ENCODE measurements around the gene GJC1.
"Not testable (repeated sequence)": the region's sequence is repeated elsewhere in the genome, so short reads cannot be mapped to it uniquely, and the experiment has no call there.

GJC1 gene

GRCh38 chr17:44846206-44846605 lies 16.1 kb upstream of the GJC1 start:
- DNase-seq (ENCODE audit: low read depth in 3 of 3, low spot score in 1 of 3): no peak

GRCh38 chr17:44844390-44844830 lies 14.3 kb upstream of the GJC1 start:
- DNase-seq (ENCODE audit: low read depth in 3 of 3, low spot score in 1 of 3): no peak

DNA sequence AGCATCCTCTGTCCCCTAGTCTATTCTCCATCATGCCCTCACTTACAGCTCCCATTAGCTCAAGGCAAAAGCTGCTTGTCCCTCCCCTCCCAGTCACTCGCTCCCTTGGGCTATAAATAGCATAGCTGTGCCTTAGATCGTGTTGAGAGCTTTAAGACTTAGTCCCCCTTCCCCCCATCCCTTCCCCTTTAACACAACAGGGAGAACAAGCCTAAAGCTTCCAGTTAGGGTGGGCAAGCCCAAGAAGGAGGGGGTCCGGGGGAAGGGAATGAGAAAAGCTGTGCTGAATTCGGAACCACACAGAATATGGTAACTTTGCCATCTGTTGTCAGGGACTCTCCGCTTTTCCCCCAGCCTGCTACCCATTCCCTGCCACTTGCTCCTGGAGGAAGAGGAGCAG lies 12.7 kb upstream of the GJC1 start:
- no peak for DNase-seq (ENCODE audit: low read depth in 3 of 3, low spot score in 1 of 3)

- DNase-seq (ENCODE audit: low read depth in 3 of 3, low spot score in 1 of 3): no peak
Measured at GRCh38 chr17:44840936-44841335, 10.8 kb upstream of the GJC1 start.

DNA sequence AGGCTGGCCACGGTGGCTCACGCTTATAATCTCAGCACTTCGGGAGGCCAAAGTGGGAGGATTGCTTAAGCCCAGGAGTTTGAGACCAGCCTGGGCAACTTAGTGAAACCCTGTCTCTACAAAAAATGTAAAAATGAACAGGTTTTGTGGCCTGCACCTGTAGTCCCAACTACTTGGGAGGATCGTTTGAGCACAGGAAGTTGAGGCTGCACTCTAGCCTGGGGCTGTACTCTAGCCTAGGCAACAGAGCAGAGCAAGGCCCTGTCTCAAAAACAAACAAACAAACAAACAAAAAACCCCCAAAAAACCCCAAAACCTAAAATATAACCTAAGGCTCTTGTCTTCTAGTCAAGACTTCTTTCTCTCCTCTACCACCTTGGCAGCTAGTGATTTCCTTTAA lies 10.2 kb upstream of the GJC1 start:
- DNase-seq (ENCODE audit: low read depth in 3 of 3, low spot score in 1 of 3): no peak

DNA sequence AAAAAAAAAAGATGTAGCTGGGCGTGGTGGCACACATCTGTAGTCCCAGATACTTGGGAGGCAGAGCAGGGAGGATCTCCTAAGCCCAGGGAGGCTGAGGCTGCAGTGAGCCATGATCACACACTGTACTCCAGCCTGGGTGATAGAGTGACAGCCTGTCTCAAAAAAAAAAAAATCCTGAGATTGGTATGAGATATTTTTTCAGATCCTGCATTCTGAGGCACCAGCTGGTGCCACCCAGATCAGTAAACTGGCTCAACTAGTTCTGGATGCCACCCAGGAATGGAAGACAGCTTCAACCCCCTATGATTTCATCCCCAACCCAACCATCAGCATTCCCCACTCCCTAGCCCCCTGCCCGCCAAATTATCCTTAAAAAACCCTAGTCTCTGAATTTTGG lies 7.1 kb upstream of the GJC1 start:
- no peak for DNase-seq (ENCODE audit: low read depth in 3 of 3, low spot score in 1 of 3)

GRCh38 chr17:44832805-44833204 lies 2.7 kb upstream of the GJC1 start:
- DNase-seq (ENCODE audit: low read depth in 3 of 3, low spot score in 1 of 3): no peak

GRCh38 chr17:44831371-44831770 lies 1.3 kb upstream of the GJC1 start:
- DNase-seq (ENCODE audit: low read depth in 3 of 3, low spot score in 1 of 3): no peak

DNA sequence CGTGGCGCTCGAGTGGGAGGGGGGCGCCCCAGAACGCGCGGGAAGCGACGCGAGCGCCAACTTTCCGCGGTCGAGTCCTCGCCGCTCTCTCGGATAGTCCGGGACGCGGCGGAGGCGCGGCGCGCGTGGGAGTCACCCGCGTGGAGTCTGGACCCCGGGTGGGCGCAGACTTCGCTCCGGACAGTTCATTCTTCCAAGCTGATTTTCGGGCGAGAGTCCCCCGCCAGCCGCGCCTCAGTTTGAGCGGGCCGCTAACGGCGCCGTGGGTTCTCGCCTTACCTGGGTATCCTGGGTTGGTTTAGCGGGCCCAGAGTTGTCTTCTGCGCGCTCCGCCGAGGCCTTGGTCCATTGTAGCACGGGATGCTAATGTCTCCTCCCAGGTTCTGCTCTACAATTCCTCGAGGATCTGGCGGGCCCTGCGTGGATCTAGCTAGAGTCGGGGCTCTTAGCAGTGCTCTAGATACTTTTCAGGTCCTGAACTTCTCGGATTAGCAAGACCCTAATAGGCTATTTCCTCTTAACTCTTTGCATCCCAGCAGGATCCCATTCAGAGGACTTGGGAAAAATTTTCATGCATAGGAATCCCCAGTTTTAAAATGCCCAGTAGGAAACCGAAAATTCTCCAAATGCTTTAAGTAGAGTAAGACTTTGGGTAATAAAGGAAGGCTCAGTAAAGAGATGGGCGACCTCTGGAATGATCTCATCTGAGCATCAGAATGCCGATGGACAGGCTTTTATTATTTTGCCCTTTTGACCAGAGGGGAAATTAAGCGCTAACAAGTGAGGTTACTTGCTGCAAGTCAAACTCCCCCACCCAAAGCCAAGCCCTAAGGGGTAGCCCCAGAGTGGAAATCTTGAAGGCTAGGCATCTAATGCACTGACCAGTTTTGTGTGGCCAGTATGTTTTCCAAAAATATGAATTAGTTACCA lies 537 bp upstream of the GJC1 start:
- DNase-seq (ENCODE audit: low read depth in 3 of 3, low spot score in 1 of 3): peak in 1 of 3 donors; percentile 12

DNA sequence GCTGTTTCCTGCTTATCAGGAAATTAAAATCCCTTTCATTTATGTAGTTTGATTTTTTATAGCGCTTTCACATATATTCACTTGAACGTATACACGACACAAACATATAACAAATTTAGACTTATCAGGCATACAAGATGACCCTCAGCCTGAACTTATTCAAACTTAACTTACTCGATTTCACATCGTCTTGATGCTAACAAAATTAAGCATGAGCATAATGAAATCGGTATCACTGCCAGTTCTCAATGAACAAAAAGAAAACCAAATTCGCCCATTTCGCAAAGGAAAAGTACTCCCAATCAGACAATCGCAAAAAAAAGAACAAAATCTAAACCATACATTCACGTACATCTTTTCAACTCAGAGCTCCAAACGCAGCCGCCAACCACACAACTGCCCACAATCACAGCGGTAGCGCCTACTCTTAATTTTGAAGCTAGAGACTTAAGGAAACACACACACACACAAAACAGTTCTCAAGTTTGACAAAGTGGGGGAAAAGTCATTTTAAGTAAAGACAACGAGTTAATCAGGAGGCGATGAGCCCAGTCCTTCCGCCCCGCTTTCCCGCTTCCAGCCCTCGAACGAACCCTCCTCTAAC lies 1.1 kb downstream of the GJC1 start:
- no peak for DNase-seq (ENCODE audit: low read depth in 3 of 3, low spot score in 1 of 3)

- DNase-seq (ENCODE audit: low read depth in 3 of 3, low spot score in 1 of 3): no peak
Measured at GRCh38 chr17:44827863-44828262, 2.2 kb downstream of the GJC1 start.

DNA sequence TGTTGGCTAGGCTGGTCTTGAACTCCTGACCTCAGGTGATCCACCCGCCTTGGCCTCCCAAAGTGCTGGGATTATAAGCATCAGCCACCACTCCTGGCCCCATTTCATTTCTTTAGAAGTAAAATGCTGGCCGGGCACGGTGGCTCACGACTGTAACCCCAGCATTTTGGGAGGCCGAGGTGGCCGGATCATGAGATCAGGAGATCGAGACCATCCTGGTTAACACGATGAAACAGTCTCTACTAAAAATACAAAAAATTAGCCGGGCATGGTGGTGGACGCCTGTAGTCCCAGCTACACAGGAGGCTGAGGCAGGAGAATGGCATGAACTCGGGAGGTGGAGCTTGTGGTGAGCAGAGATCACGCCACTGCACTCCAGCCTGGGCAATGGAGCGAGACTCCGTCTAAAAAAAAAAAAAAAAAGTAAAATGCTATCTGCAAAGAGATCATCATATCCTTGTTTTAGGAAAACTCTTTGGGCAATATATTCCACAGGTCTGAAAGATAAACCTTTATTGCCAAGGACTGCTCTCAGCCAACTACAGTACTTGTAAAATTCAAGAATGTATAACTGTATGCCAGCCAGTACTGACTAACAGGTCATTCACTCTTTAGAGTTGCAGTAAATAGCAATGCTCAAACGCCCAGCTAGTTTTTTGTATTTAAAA lies 3.8 kb downstream of the GJC1 start:
- DNase-seq (ENCODE audit: low read depth in 3 of 3, low spot score in 1 of 3): no peak

GRCh38 chr17:44825236-44825635 lies 4.9 kb downstream of the GJC1 start:
- not testable (repeated sequence) for DNase-seq (ENCODE audit: low read depth in 3 of 3, low spot score in 1 of 3)

GRCh38 chr17:44820631-44821212 lies 9.4 kb downstream of the GJC1 start:
- no peak for DNase-seq (ENCODE audit: low read depth in 3 of 3, low spot score in 1 of 3)

DNA sequence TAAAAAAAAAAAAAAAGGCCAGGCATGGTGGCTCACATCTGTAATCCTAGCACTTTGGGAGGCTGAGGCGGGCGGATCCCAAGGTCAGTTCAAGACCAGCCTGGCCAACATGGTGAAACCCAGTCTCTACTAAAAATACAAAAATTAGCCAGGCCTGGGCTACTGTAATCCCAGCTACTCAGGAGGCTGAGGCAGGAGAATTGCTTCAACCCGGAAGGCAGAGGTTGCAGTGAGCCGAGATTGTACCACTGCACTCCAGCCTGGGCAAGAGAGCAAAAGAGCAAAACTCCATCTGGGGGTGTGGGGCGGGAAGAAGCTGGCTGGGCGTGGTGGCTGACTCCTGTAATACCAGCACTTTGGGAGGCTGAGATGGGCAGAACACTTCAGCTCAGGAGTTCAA lies 11.6 kb downstream of the GJC1 start:
- not testable (repeated sequence) for DNase-seq (ENCODE audit: low read depth in 3 of 3, low spot score in 1 of 3)

- DNase-seq (ENCODE audit: low read depth in 3 of 3, low spot score in 1 of 3): no peak
Measured at GRCh38 chr17:44812263-44812662, 17.8 kb downstream of the GJC1 start.

- DNase-seq (ENCODE audit: low read depth in 3 of 3, low spot score in 1 of 3): not testable (repeated sequence)
Measured at GRCh38 chr17:44808656-44809388, 21.3 kb downstream of the GJC1 start.

DNA sequence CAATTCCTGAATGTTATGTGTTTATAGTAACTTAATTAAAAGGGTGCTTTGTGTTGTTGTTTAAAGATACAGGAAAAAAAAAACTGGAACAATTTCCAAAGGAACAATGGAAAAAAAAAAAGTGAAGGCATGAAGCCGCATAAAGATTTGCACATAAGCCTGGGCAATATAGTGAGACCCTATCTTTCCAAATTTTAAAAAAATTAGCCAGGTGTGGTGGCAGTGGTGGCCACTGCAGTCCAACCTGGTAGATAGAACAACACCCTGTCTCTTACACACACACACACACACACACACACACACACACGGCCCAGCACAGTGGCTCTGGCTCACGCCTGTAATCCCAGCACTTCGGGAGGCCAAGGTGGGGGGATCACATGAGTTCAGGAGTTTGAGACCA lies 21.9 kb downstream of the GJC1 start:
- DNase-seq (ENCODE audit: low read depth in 3 of 3, low spot score in 1 of 3): no peak

DNA sequence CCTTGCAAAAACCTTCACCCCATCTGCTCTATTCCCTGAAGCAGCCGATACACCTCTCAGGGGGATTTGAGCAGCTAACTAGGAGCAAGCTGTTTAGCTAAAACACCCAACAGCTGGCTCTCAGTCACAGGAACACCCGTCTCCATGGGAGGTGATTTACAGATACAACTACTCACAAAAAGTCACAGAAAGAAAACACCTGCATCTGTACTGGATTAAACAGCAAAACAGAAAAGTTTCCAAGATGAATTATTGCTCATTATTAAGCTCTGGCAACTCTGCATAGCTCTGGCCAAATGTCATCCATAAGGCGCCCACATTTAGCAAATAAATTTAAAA lies 22.3 kb downstream of the GJC1 start:
- DNase-seq (ENCODE audit: low read depth in 3 of 3, low spot score in 1 of 3): no peak

GRCh38 chr17:44807093-44807816 lies 22.8 kb downstream of the GJC1 start:
- DNase-seq (ENCODE audit: low read depth in 3 of 3, low spot score in 1 of 3): no peak
